Gastrocnemius medialis (tissue), 4 donors: ENCODE measurements around the gene PIGB.

Experiments used
- POLR2A ChIP-seq, 2 donors: fragments of 450-650 bp; IDR thresholded peaks; one replicate each; pipeline ENCODE4 v1.6.1; 2017; ENCODE audit warnings: antibody characterized with exemption in 2 of 2, mild to moderate bottlenecking in 2 of 2, moderate library complexity in 2 of 2
- TF ChIP-seq, protein P1 (sequence below), 5 experiments: fragments of 450-650 bp in 3 of 5; fragments of 200-600 bp in 2 of 5; sonication (generic) in 2 of 5; IDR thresholded peaks in 4 of 5; conservative IDR thresholded peaks in 1 of 5; 1 replicate in 4 of 5; 2 replicates in 1 of 5; pipeline ENCODE4 v1.5.1; 2016 to 2019; ENCODE audit warnings: antibody characterized with exemption in 5 of 5, mild to moderate bottlenecking in 3 of 5, moderate library complexity in 3 of 5

DNA sequence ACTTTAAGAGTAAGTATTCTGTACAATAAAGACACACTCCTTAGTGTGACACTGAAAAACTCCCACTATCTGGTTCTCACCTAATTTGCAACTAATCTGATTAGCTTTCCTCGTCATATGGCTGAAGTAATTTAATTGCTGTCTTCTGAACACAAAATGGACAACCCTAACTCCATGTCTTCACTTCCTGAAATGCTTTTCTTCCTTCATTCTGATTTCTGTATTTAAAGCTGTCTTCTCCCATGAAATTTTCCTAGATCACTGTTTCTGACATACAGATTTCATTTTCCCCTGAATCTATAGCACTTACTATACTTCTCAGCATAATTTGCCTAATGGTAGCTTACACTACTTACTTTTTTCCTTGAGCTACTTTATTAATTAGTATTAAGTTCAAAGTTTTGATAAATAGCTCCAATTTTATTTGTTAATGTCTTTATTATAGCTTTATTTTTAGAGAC is 82.8 kb downstream of the PIGB start:
- TF ChIP-seq POLR2A (IDR thresholded peaks at IDR 0.05): no peak
- TF ChIP-seq, protein P1, sequence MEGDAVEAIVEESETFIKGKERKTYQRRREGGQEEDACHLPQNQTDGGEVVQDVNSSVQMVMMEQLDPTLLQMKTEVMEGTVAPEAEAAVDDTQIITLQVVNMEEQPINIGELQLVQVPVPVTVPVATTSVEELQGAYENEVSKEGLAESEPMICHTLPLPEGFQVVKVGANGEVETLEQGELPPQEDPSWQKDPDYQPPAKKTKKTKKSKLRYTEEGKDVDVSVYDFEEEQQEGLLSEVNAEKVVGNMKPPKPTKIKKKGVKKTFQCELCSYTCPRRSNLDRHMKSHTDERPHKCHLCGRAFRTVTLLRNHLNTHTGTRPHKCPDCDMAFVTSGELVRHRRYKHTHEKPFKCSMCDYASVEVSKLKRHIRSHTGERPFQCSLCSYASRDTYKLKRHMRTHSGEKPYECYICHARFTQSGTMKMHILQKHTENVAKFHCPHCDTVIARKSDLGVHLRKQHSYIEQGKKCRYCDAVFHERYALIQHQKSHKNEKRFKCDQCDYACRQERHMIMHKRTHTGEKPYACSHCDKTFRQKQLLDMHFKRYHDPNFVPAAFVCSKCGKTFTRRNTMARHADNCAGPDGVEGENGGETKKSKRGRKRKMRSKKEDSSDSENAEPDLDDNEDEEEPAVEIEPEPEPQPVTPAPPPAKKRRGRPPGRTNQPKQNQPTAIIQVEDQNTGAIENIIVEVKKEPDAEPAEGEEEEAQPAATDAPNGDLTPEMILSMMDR (IDR thresholded peaks at IDR 0.05 in 4 of 5, conservative IDR thresholded peaks at IDR 0.05 in 1 of 5): no peak
